Measurements from ENCODE around the gene DDX5. TPM values are rescaled to one million over a fixed set of nuclear protein-coding genes. Genes with fewer than 3 reads are reported as not detected.

The DDX5 gene
- total and polyA plus RNA-seq, 2 of the 13 experiments (the other 11 are each of a cell fraction or from before 2014, with no cell fraction given) = 503 to 684 TPM

GRCh38 chr17:64459284-64459747 lies 46.8 kb downstream of the DDX5 start:
- H3K4me1 ChIP-seq (ENCODE audit: insufficient read depth, low read length) = peaks cover 7% of the 10 kb centered on the region; the same call in 1 of the 2 replicates
- POLR2A ChIA-PET = no interaction called here
- H3K27me3 ChIP-seq (ENCODE audit: control insufficient read depth in 1 of 2, insufficient read depth in 2 of 2, low read length in 2 of 2) = peaks cover 0 to 11% of the 10 kb centered on the region in 2 experiments; a peak in 3 of 5 replicates
- no peaks in the 10 kb centered on the region for H3K9me3 ChIP-seq (ENCODE audit: low read length)
- peak; percentile 37 for TF ChIP-seq FOSL2 (CRISPR knock-in tag; IDR thresholded peaks at IDR 0.05)
- TF ChIP-seq ZNF629 (CRISPR knock-in tag; conservative IDR thresholded peaks at IDR 0.05) = peak; percentile 71
- TF ChIP-seq SP140L (CRISPR knock-in tag; IDR thresholded peaks at IDR 0.05; ENCODE audit: borderline replicate concordance) = no peak
- 0 out of 2 replicates have a peak, but pooled peaks have one; percentile 25 for TF ChIP-seq RCOR2 (CRISPR knock-in tag; IDR thresholded peaks at IDR 0.05)
- TF ChIP-seq GTF3A (CRISPR knock-in tag; conservative IDR thresholded peaks at IDR 0.05) = no peak
- peak; percentile 73; the same call in 1 of the 2 replicates for TF ChIP-seq ZMYM3 (CRISPR knock-in tag; IDR thresholded peaks at IDR 0.05)
- TF ChIP-seq AHDC1 (CRISPR knock-in tag; IDR thresholded peaks at IDR 0.05; ENCODE audit: borderline replicate concordance) = no peak
- no peak for TF ChIP-seq ZNF136 (CRISPR knock-in tag; IDR thresholded peaks at IDR 0.05; ENCODE audit: low read depth)
- no peak for TF ChIP-seq STAG1 (CRISPR knock-in tag; IDR thresholded peaks at IDR 0.05)
- TF ChIP-seq ZBTB25 (CRISPR knock-in tag; IDR thresholded peaks at IDR 0.05) = no peak
- TF ChIP-seq POLR2AphosphoS5 (IDR thresholded peaks at IDR 0.05; ENCODE audit: low read depth, low read length) = no peak
- intact Hi-C loops (cut with micrococcal nuclease; ENCODE audit: unreplicated experiment) (no loop called here), in situ Hi-C loops (cut with HindIII; ENCODE audit: extremely low pct_ligation_motif_present, low pct_unique_long_range_greater_than_20kb) (no loop called here)
- FAIRE-seq = no peak
- H3K4me3 ChIP-seq (replicated peaks in 1 of 3; ENCODE audit: insufficient read depth in 1 of 3, low read depth in 2 of 3, low read length in 3 of 3) = no peak overlapping the region
- H3K27ac ChIP-seq (ENCODE audit: extremely low read length, insufficient read depth, low read length) = no peak overlapping the region
- no peak overlapping the region for H3K4me2 ChIP-seq (ENCODE audit: low read depth, low read length)
- no peaks in the 10 kb centered on the region for H3K79me2 ChIP-seq (ENCODE audit: insufficient read depth, low read length)
- no peaks in the 10 kb centered on the region for H4K20me1 ChIP-seq (ENCODE audit: insufficient read depth, low read length)
- WGBS (ENCODE audit: low lambda C conversion rate) = 19% methylated on average over 6 of the region's 6 CpGs
- H3K9ac ChIP-seq (ENCODE audit: insufficient read depth, low read depth, low read length) = no peak overlapping the region
- H3K36me3 ChIP-seq (replicated peaks in 1 of 2; ENCODE audit: control insufficient read depth in 1 of 2, insufficient read depth in 2 of 2, low read length in 2 of 2) = no peaks in the 10 kb centered on the region
- no peak for DNase-seq (ENCODE audit: low spot score)
- H2AFZ ChIP-seq (ENCODE audit: low read length) = no peak overlapping the region
- no TSS peak for BruUV-seq (replicated peaks)
- CTCF ChIA-PET (ENCODE audit: low intra/inter-chr PET ratio, low total read pairs) = no interaction called here
- peak; percentile 43; the same call in 2 of the 3 replicates for ATAC-seq

All from HepG2 (cell line).